Stimulated activated CD8-positive, alpha-beta memory T cell treated with anti-CD3 and anti-CD28 coated beads, Interleukin-15, amount 100 ng/mL, for 24 hours (primary cell): Measurements from ENCODE around the gene AP4E1.
"Not testable (repeated sequence)": the region's sequence is repeated elsewhere in the genome, so short reads cannot be mapped to it uniquely, and the experiment has no call there.

Experiments
- DNase-seq: peaks from one replicate; pipeline ENCODE4 v3.0.0-alpha.2; 2020; ENCODE audit warnings: low read depth

AP4E1 gene

DNA sequence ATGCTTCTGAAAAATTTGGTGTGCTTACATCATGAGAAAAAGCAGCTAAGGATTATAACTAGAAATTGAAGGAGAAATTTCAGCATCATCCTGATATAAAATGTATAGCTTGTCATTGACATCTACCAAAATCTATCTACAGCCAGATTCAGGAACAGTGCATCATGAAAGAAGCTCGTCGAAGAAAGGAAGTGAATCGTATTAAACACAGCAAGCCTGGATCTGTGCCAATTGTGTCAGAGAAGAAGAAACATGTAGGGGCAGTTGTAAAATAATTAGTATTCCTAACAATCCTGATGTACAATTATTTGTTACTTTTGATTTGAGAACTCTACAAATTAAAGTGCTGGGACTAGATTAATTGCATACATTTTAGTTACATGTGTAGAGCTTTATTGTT, 37.2 kb downstream of the AP4E1 start:
- DNase-seq = no peak

DNA sequence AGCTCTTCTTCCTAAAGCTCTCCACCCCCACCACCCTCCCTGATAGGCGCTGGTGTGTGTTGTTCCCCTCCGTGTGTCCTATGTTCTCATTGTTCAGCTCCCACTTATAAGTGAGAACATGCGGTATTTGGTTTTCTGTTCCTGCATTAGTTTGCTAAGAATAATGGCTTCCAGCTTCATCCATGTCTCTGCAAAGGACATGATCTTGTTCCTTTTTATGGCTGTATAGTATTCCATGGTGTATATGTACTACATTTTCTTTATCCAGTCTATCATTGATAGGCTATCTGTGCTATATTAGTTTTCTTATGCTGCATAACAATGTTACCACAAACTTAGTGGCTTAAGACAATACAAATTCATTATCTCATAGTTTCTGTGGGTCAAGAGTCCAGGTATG, 42.3 kb downstream of the AP4E1 start:
- not testable (repeated sequence) for DNase-seq

DNA sequence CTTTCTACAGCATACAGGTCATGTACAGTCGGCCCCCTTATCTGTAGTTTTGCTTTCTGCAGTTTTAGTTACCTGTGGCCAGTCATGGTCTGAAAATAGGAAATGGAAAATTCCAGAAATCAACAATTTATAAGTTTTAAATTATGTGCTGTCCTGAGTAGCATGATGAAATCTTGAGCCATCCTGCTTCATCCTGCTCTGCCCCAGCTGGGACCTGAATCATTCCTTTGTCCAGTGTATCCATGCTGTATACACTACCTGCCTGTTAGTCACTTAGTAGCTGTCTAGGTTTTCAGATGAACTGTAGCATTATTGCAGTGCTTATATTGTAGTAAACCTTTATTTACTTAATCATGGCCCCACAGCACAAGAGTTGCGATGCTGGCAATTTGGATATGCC, 44.8 kb downstream of the AP4E1 start:
- no peak for DNase-seq

DNA sequence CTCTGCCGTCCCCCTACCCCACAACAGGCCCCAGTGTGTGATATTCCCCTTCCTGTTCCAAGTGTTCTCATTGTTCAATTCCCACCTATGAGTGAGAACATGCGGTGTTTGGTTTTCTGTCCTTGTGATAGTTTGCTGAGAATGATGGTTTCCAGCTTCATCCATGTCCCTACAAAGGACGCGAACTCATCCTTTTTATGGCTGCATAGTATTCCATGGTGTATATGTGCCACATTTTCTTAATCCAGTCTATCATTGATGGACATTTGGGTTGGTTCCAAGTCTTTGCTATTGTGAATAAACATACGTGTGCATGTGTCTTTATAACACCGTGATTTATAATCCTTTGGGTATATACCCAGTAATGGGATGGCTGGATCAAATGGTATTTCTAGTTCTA, 46.4 kb downstream of the AP4E1 start:
- not testable (repeated sequence) for DNase-seq

DNA sequence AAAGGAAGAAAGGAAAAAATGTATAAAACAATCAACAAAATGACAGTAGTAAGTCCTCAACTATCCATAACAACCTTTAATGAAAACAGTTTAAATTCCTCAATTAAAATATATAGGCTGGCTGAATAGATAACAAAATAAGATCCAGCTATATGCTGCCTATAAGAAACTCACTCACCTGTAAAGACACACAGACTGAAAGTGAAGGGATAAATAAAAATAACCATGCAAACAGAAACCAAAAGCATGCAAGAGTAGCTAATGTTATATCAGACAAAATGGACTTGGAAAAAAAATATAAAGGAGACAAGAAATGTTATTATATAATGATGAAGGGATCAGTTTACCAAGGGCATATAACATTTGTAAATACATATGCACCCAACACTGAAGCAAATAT, 51.2 kb downstream of the AP4E1 start:
- DNase-seq = no peak

DNA sequence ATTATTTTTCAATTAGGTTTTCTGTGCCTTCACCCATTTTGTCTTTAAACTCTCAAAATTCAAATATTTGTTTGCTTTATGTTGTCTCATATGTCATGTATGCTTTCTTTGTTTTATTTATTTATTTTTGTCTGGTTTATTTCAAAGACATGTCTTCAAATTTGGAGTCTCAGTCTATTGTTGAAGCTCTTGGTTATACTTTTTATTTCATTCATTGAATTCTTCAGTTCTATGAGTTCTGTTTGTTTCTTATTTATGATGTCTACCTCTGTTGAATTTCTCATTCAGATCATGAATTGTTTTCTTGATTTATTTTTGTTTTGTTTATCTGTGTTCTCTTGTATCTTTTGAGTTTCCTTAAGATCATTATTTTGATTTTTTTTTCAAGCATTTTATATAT, 55.6 kb downstream of the AP4E1 start:
- DNase-seq = no peak

DNA sequence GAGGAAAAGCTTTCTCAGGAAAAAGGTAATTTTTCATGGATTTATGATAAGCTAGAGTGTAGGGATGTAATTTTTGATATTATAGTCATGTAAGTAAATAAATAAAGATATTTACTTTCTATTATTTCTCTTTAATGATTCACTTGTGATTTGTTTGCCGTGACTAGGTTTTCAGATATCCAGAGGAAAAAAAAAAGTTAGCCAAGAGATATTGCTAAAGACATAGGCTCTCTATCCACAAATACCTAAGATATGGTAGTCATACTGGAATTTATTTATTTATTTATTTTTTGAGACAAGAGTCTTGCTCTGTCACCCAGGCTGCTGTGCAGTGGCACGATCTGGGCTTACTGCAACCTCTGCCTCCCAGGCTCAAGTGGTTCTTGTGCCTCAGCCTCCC, 59.9 kb downstream of the AP4E1 start:
- DNase-seq = no peak

DNA sequence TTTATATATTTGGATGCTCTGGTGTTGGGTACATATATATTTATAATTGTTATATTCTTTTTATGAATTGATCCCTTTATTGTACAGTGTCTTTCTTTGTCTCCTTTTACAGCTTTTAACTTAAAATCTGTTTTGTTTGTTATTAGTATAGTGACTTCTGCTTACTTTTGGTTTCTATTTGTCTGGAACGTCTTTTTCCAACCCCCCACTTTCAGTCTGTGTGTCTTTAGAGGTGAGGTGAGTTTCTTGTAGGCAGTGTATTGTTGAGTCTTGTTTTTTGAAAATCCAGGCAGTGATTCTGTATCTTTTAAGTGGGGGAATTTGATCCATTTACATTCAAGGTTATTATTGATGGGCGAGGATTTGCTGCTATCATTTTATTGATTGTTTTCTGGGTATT, 62.0 kb downstream of the AP4E1 start:
- DNase-seq = no peak

DNA sequence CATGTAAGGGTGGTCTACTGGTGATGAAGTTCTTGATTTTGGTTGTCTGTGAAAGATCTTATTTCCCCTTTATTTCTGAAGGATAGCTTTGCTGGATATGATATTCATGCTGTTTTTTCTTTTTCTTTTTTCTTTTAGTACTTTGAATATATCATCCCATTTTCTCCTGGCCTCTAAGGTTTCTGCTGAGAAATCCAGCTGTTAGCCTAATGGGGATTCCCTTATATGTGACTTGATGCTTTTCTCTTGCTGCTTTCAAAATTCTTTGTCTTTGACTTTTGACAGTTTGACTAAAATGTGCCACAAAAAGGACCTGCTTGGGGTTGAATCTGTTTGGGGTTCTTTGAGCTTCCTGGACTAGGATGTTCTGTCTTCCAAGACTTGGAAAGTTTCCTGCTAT, 62.6 kb downstream of the AP4E1 start:
- DNase-seq = no peak

DNA sequence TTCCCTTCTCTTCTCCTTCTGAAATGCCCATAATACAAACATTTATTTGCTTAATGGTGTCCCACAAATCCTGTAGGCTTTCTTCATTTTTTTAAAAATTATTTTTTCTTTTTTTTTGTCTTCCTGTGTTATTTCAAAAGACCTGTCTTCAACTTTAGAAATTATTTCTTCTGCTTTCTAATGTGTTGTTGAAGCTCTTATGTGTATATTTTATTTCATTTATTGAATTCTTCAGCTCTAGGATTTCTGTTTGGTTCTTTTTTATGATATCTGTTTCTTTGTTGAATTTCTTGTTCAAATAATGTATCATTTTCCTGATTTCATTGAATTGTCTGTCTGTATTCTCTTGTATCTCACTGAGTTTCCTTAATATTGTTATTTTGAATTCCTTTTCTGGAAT, 63.1 kb downstream of the AP4E1 start:
- DNase-seq = no peak

DNA sequence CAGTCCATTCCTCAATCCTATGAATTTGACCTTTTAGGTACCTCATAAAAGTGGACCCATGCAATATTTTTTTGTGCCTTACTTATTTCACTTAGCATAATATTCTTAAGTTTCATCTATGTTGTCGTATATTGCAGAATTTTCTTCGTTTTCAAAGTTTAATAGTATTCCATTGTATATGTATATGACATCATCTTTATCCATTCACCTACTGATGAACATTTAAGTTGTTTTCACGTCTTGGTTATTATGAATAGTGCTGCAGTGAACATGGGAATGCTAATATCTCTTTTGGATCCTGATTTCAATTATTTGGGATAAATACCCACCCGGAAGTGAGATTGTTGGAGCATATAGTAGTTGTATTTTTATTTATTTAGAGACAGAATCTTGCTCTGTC, 65.1 kb downstream of the AP4E1 start:
- no peak for DNase-seq

DNA sequence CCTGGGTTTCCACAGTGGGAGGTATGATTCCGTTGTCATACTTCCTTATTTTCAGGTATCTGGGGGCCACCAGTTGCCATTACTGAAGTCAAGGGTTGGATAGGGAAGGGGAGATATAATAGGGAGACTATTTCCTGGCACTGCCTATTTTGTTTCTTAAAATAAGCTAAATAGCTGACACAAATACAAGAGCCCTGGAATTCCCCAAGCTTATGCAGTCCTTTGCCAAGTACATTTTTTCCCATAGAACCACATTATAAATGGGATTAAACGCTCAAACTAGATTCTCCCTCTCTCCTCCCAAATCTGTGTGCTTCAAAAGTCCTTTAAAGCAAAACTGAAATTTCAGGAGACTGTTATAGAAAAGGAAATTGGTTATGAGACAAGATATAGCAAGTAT, 68.7 kb downstream of the AP4E1 start:
- no peak for DNase-seq

DNA sequence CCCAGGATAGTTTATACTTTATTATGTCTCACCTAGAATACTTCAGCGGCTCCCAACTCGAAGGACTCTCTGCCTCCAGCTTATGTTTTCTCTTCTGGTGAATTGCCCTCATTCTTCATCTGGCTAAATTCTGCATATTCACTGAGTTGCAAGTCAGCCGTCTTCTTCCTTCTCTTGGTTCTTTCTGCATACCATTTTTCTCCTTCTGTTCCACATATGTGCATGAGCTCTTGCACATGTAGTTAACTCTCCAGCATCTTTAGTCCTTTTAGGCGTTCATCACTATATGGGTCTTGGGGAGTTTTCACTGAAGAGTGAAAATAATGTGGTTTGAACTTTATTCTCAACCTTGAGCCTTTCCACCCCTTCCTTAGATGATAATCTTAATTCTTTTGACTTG, 70.1 kb downstream of the AP4E1 start:
- no peak for DNase-seq

DNA sequence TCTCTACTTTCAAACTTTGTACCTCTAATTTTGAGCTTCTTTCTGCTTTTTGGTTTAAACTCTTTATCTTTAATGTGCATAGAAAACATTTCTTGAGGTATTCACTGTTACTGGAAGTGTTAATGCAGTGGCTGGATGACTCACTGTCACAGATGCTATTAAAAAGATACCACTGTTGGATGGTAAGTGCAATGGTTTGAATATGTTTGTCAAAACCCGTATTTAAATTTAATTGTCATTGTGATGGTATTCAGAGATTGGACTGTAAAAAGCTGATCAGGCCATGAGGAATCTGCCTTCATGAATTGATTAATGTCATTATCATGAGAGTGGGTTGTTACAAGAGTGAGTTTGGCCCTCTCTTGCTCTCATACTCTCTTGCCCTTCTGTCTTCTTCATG, 70.6 kb downstream of the AP4E1 start:
- DNase-seq = no peak

DNA sequence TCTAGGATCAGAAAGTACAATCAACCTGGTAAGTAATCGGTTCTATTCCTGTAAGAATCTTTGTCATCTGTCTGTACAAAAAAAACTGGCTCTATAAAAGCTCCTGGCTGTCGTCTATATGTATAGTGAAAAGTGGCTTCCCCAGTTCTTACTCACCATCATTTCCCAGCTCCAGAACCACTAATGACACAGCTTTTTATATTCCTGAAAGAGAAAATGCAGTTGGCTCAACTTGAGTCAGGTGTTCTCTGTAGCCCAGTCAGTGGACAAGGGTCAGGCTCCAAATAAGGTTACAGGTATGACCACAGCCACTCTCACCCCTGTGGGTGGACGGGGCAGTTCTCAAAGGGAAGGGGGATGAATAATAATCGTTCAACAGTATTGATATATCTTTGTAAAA, 85.1 kb downstream of the AP4E1 start:
- DNase-seq = no peak

DNA sequence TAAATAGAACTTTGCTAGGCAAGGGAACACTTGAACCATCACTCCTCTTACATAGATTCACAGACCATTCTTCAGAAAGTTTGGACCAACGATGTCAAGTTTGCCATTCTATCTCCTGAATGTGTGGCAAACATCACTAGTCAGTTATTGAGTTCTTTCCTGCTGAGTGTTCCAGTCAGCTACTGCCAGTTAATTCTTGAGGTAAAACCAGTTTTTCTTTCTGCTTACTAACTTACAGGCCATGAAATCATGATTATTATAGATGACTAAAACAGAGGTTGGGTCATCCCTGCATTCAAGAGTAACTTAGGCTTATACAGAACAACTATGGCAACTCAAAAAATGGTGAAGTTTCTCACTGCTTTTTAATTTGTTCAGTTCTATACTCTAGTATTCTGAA, 88.2 kb downstream of the AP4E1 start:
- no peak for DNase-seq

DNA sequence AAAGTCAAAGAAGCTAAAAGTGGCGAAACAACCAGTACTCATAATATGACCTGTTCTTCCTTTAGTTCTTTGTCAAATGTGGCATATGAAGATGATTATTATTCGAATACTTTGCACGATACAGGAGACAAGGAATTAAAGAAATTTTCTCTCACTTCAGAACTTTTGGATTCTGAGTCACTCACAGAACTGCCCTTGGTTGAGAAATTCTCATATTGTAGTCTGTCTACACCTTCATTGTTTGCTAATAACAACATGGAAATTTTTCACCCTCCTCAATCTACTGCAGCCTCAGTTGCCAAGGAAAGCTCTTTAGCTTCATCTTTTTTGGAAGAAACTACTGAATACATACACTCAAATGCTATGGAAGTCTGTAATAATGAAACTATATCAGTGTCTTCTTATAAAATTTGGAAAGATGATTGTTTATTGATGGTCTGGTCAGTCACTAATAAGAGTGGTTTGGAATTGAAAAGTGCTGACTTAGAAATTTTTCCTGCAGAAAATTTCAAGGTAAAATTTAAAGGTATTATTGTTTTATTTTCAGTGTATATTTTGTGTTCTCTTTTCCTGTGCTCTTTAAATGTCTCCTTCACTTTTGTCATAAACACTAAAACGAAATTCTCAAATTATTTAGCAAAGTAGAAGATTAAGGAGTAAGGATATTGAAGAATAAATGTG, 89.0 kb downstream of the AP4E1 start:
- DNase-seq = no peak

DNA sequence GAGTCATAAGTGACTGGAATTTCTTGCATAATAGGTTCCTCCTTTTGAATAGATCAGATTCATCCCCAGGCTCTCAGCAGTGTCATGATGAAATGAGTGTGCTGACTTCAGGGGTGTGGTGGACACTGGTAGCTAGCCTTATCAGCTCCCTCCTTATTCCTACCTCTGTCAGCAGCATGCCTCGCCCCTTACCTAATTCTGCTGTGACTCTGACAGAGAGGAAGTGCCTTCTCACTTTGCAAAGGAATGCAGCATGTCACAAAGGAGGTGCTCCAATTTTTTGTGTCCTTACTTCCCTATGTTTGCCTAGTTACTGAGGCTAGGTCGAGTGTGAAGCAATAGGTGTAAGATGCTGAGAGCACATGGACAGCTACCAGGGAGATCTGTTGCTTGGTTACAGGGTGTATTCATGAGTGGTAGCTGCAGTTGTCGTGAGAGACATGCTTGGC, 95.6 kb downstream of the AP4E1 start:
- DNase-seq = no peak

DNA sequence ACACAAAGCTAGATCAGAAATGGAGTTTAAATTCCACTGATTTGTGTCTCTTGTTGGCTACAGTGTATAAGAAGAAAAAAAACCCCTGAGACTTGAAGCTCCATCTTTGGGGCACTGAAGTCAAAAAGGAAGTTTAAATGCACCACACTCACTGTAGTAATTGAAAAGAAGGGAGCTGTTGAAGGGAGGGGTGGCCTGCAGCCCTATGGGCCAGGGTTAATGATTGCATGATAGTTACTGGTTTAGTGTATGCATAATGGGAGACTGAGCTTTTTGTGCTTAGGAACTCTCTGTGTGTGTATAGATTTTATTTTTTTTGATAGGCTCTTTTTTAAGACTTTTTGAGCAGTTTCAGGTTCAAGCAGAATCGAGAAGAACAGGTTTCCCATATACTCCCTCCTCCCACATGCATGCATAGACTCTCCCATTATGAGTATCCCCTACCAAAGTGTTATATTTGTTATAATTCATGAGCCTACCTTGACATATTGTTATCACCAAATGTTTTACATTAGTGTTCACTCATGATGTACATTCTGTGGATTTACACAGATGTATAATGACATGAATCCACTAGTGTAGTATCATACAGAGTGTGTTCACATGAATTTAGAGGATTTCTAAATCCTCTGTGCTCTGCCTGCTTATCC, 98.0 kb downstream of the AP4E1 start:
- no peak for DNase-seq

DNA sequence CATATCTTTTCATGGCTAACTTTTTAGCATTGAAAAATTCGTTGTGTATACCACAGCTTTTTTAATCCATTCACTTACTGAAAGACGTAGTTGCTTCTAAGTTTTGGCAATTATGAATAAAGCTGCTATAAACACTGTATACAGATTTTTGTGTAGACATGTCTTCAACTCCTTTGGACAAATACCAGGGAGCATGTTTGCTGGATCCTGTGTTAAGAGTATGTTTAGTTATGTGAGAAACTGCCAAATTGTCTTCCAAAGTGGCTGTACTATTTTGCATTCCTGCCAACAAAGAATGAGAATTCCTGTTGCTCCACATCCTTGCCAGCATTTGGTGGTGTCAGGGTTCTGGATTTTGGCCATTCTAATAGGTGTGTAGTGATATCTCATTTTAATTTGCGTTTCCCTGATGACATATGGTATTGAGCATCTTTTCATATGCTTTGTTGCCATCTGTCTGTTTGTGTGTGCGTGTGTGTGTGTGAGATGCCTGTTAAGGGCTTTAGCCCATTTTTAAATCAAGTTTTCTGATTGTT, 98.7 kb downstream of the AP4E1 start:
- DNase-seq = no peak

DNA sequence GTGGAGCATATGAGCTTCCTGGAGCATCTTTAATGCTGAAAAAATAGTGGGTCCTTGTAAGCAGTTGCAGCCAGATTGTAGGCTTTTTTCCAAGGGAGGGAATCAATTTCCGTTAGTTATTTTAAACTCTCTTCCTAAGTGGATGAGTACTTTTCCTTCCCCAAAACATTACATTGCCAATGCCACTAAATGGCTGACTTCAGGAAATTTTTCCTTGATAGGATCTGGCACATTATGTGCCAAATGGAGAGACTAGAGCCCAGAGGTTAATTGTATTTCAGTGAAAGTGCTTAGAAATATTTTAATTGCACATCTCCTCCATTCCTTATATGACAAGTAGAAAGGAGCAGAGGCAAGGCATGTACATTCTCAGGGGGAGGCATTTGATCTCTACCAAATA, 102.7 kb downstream of the AP4E1 start:
- no peak for DNase-seq

DNA sequence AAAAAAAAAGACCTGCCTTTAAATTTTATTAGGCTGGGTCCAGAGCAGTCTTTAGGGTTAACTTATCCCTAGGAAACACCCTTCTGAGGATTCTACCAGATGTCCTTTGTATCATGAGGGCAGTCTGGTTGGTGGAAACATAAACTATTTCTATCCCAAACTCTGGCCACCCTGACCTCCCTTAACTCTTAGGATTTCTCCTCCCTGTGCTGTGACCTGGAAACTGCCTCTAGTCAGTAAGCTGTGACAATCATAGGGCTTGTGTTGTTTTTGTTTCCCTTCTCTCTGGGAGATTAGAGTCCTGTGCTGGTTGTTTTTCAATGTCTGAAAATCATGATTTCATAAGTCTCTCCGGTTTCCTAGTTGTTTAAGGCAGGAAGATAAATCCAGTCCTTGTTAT, 108.1 kb downstream of the AP4E1 start:
- DNase-seq = no peak

DNA sequence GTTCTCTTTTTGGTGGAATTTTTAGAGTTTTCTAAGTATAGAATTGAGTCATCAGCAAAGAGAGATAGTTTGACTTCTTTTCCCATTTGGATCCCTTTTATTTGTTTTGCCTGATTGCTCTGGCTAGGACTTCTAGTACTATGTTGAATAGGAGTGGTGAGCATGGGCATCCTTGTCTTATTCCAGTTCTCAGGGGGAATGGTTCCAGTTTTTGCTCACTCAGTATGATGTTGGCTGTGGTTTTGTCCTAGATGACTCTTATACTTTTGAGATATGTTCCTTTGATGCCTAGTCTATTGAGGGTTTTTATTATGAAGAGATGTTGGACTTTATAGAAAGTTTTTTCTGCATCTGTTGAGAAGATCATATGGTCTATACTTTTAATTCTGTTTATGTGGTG, 113.7 kb downstream of the AP4E1 start:
- DNase-seq = no peak

DNA sequence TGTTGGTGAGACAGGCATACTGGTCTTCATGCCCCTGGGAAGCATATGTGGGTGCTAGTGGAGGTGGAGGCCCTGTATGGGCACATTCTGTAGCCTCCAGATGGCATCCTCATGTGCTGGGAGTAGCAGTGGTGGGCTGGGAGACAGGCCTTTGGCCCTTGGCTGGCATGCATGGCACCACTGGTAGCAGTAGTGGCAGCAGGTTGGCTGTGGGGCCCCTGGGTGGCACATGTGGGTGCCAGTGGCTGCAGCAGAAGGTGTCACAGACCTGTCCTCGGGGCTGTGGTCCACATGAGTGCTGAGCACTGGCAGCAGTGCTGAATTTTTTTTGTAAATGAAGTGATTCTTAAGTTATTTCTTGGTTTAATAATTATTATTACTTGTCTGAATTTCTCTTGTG, 115.0 kb downstream of the AP4E1 start:
- DNase-seq = no peak
